ENCODE results near the gene PRPSAP2.
"Not testable (repeated sequence)": the region's sequence is repeated elsewhere in the genome, so short reads cannot be mapped to it uniquely, and the experiment has no call there.

Gene PRPSAP2, protein sequence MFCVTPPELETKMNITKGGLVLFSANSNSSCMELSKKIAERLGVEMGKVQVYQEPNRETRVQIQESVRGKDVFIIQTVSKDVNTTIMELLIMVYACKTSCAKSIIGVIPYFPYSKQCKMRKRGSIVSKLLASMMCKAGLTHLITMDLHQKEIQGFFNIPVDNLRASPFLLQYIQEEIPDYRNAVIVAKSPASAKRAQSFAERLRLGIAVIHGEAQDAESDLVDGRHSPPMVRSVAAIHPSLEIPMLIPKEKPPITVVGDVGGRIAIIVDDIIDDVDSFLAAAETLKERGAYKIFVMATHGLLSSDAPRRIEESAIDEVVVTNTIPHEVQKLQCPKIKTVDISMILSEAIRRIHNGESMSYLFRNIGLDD

DNA sequence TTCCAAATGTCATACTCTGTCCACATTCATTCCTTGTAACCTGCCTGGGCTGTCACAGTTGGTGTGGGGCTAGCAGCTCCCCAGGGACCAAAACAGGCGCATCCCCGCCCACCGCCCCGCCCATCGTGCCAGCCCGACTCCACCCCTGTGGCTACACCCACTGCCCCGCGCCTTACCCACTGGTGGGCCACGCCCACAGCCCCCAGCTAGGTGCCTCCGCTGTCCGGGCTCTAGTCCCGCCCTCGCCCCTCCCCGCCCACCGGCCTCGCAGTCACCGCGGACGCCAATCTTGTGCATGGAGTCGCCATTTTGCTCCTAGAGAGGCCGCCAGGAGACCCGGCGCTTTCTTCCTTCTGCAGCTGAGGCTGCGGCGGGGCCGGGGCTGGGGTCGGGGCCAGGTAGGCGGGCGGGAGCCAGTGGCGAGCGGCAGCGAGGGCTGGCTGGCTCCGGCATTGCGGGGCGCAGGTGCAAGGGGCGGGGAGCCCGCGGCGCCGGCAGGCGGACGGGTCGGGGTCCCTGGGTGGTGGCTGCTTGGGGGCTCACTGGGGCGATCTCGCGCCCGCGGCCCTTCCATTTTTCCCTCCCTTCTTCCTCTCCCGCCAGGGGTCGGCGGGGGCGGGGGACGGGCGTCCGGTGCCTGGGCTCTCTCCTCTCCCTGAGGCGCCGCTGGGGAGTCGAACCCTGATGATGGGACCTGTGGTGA is at the start of gene PRPSAP2:
Gene PRPSAP2 (plus strand): TSS at position 268 of the 703 bp plus-strand sequence. CDS start 7,703 bp downstream, outside the sequence.
- ChIA-PET CTCF (interaction anchor here (1.0 to 2.1 kb wide), 6 partner anchors 10 to 232 kb away, joined by 3 to 7 read pairs (median 4); no protein-coding TSS in a partner anchor), POLR2A (interaction anchor here (0.6 to 0.7 kb wide), 2 partner anchors 25 to 38 kb away, joined by 3 to 5 read pairs; no protein-coding TSS in a partner anchor)

DNA sequence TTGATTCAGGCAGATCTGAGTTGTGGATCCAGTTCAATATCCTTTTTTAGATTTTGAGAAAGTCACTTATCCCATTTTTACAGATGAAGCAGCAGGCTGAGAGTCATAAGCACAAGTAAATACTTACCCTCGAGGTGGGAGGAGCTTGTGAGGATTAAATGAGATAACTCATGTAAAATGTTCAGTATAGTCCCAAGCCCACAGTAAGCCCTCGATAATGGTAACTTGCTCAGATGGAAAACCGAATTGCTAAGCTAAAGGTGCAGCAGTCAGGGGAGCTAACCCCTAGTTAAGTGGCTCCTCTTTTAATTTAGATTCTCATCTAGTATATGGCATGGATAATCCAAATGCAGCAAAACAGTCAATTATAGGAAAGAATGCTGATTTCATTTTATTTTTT is 42.0 kb upstream of the PRPSAP2 start:
- POLR2A ChIA-PET; CTCF ChIA-PET; DNase-seq (ENCODE audit: extremely low spot score): not testable (repeated sequence)

More for the DNA sequence above, at the start of gene PRPSAP2:
- peak; percentile 98 for DNase-seq (ENCODE audit: extremely low spot score)
- TF ChIP-seq, protein P1, sequence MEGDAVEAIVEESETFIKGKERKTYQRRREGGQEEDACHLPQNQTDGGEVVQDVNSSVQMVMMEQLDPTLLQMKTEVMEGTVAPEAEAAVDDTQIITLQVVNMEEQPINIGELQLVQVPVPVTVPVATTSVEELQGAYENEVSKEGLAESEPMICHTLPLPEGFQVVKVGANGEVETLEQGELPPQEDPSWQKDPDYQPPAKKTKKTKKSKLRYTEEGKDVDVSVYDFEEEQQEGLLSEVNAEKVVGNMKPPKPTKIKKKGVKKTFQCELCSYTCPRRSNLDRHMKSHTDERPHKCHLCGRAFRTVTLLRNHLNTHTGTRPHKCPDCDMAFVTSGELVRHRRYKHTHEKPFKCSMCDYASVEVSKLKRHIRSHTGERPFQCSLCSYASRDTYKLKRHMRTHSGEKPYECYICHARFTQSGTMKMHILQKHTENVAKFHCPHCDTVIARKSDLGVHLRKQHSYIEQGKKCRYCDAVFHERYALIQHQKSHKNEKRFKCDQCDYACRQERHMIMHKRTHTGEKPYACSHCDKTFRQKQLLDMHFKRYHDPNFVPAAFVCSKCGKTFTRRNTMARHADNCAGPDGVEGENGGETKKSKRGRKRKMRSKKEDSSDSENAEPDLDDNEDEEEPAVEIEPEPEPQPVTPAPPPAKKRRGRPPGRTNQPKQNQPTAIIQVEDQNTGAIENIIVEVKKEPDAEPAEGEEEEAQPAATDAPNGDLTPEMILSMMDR (IDR thresholded peaks at IDR 0.05; ENCODE audit: control extremely low read depth, extremely low read depth, low read depth, missing control alignments): no peak

DNA sequence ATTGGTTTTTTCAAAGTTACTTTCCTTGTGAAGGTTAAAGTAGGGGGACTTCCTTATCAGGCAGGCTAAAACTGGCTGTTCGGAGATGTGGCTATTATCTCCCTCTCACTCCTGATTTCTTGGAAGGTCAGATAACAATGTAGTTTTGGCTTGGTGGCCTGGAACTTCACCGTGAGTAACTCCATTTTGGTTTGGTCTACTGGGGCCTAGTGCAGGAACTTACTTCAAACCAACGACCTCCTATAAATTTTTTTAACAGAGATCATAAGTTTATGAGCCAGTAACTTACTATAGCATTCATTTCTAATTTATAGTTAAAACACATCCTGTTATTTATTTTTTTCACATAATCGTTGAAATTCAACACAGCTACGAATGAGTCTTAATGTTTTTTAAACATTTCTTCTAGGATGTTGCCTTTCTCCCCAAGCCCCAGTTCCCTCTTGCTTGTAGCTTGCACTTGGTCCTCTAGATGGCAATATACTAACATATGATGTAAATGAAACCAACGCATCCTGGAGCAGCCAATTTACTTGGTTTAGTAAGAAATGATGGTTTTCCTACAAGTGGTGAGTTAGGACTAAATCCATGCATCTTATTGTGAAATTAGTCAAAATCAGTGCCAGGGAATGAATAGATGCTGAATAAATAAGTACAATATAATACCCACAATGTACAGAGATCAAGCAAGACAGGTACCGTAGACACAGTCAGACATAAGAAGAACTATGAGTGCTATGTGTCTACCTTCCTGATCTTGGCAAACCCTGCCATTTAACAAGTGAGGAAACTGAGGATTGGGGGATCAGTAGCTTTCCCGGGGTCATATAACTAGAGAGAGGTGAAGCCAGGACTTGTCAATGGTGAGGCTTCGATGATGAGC is 41.2 kb upstream of the PRPSAP2 start:
- peak; percentile 20 for DNase-seq (ENCODE audit: extremely low spot score)
- CTCF ChIA-PET: interaction anchor here (0.7 to 1.2 kb wide), 2 partner anchors 36 to 145 kb away, joined by 3 to 5 read pairs; no protein-coding TSS in a partner anchor
- POLR2A ChIA-PET: not testable (repeated sequence)
- TF ChIP-seq, protein P1 (IDR thresholded peaks at IDR 0.05; ENCODE audit: control extremely low read depth, extremely low read depth, low read depth, missing control alignments): peak; percentile 57

DNA sequence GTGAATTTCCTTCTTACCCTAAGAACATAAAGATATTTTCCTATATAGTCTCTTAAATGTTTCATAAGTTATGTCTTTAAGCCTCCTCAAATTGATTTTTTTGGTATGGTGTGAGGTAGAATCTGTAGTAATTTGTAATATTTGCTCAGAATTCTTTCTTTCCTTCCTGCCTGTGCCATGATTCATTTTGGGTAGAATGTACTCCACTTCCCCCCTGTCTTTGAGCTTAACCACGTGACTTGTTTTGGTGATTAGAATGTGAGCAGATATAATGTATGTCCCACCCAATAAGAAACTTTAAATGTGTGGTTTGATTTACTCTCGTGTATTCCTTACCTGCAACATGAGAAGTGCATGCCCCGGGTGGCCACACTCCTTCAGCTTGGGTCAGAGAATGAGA is 36.5 kb upstream of the PRPSAP2 start:
- POLR2A ChIA-PET; DNase-seq (ENCODE audit: extremely low spot score): not testable (repeated sequence)
- CTCF ChIA-PET: interaction anchor here (1.3 kb wide), 1 partner anchor 140 kb away, joined by 3 read pairs; no protein-coding TSS in a partner anchor

DNA sequence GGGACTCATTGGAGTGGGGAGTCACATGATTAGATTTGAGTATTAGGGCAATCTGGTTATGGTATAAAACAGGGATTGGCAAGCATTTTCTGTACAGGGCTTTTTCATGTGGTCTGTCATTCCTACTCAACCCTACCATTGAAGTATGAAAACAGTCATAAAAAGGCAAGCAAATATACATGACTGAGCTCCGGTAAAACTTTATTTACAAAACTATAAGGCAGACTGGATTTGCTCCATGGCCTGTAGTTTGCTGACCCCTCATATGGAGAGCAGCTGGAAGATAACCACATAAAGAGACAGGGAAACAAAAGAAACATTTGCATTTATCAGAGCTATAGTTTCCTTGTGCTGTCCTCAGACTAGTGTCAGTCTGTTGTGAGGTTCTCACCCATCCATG is 30.3 kb upstream of the PRPSAP2 start:
- CTCF ChIA-PET; DNase-seq (ENCODE audit: extremely low spot score); POLR2A ChIA-PET: not testable (repeated sequence)

DNA sequence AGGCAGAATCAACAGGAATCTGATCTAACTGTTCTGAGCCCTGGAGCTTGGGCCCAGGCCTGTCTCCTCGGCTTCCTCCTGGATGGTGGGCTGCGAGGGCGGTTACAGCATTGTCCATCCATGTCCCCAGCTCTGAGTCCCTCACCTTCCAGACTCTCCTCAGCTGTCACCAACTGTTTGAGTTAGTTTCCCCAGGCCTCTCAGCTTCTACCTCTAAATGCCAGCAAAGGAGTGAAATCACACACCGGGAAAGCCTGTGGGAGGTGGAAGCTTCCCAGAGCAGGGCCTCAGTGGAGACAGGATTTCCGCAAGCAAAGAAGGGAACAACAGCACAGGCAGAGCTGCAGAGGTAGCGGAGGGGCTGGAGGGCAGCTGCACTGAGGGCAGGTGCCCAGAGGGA is 9.4 kb upstream of the PRPSAP2 start:
- CTCF ChIA-PET: interaction anchor here (3.0 kb wide), 1 partner anchor 12 kb away, joined by 15 read pairs; no protein-coding TSS in a partner anchor
- POLR2A ChIA-PET: no interaction called here
- TF ChIP-seq, protein P1 (IDR thresholded peaks at IDR 0.05; ENCODE audit: control extremely low read depth, extremely low read depth, low read depth, missing control alignments): no peak
- DNase-seq (ENCODE audit: extremely low spot score): no peak

DNA sequence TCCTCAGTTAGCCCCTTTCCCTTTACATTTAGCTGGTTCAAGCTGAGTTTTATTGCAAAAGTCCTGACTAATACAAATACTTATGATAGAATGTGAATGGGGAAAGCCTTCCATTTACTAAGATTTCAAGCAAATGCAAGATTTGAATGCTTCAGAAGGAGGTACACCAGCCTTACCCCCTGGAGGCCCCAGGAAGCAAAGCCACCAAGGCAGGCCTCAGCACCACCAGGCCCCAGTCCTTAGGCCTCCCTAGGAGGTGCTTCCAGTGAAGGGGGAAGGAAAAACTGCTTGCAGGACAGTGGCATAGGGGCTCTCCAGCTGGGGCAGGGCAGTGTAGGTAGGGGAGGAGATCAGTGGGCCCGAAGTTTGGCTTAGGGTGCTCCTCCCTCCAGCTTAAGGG is 7.3 kb upstream of the PRPSAP2 start:
- TF ChIP-seq, protein P1 (IDR thresholded peaks at IDR 0.05; ENCODE audit: control extremely low read depth, extremely low read depth, low read depth, missing control alignments): no peak
- ChIA-PET CTCF (interaction anchor here (1.8 to 3.0 kb wide), 3 partner anchors 10 to 225 kb away, joined by 6 to 15 read pairs (median 7); no protein-coding TSS in a partner anchor), POLR2A (no interaction called here)
- no peak for DNase-seq (ENCODE audit: extremely low spot score)
